ENCODE data around the gene IQGAP3. TPM values are rescaled to one million over a fixed set of nuclear protein-coding genes. Genes with fewer than 3 reads are reported as not detected.
A peak's percentile ranks its signal among the peaks of the same experiment; 100 is the strongest.

The IQGAP3 gene
- total RNA-seq, 1 donor from 2014 or later, result 3.7 TPM

GRCh38 chr1:156506450-156506849 is 65.9 kb downstream of the IQGAP3 start:
- Histone ChIP-seq H3K4me3 (ENCODE audit: low read length in 3 of 3) (peak overlapping the region; percentile 41 to 75 (median 55)), H3K36me3 (ENCODE audit: control insufficient read depth in 3 of 3, insufficient read depth in 3 of 3, low read length in 3 of 3) (no peaks in the 10 kb centered on the region), H3K9me3 (ENCODE audit: control insufficient read depth in 3 of 3, low read length in 3 of 3) (no peaks in the 10 kb centered on the region), H3K4me1 (ENCODE audit: control insufficient read depth in 3 of 3, insufficient read depth in 3 of 3, low read length in 3 of 3) (peaks cover 66 to 86% (median 70%) of the 10 kb centered on the region in 3 donors), H3K27ac (ENCODE audit: low read depth, low read length) (peak overlapping the region; percentile 100), H3K27me3 (ENCODE audit: control insufficient read depth in 3 of 3, insufficient read depth in 3 of 3, low read length in 3 of 3) (no peaks in the 10 kb centered on the region), H3K9ac (ENCODE audit: low read depth in 1 of 3, low read length in 3 of 3) (peak overlapping the region; percentile 57 to 89 (median 84))

- no peaks in the 10 kb centered on the region for H3K36me3 ChIP-seq (ENCODE audit: control insufficient read depth in 3 of 3, insufficient read depth in 3 of 3, low read length in 3 of 3)
- H3K9me3 ChIP-seq (ENCODE audit: control insufficient read depth in 3 of 3, low read length in 3 of 3), result no peaks in the 10 kb centered on the region
- H3K4me3 ChIP-seq (ENCODE audit: low read length in 3 of 3), result peak overlapping the region; percentile 55 to 79 (median 75)
- H3K4me1 ChIP-seq (ENCODE audit: control insufficient read depth in 3 of 3, insufficient read depth in 3 of 3, low read length in 3 of 3), result peaks cover 63 to 82% (median 66%) of the 10 kb centered on the region in 3 donors
- H3K27me3 ChIP-seq (ENCODE audit: control insufficient read depth in 3 of 3, insufficient read depth in 3 of 3, low read length in 3 of 3), result no peaks in the 10 kb centered on the region
- peak overlapping the region; percentile 100 for H3K27ac ChIP-seq (ENCODE audit: low read depth, low read length)
- H3K9ac ChIP-seq (ENCODE audit: low read depth in 1 of 3, low read length in 3 of 3), result peak overlapping the region in 2 of 3 donors; percentile 84 to 97
These were observed 66.6 kb downstream of the IQGAP3 start for GRCh38 chr1:156505679-156506298.

- Histone ChIP-seq H3K9me3 (ENCODE audit: control insufficient read depth in 3 of 3, low read length in 3 of 3) (no peaks in the 10 kb centered on the region), H3K4me3 (ENCODE audit: low read length in 3 of 3) (peak overlapping the region; percentile 75 to 80 (median 79)), H3K9ac (ENCODE audit: low read depth in 1 of 3, low read length in 3 of 3) (peak overlapping the region; percentile 84 to 97 (median 92)), H3K4me1 (ENCODE audit: control insufficient read depth in 3 of 3, insufficient read depth in 3 of 3, low read length in 3 of 3) (peaks cover 56 to 74% (median 59%) of the 10 kb centered on the region in 3 donors), H3K27me3 (ENCODE audit: control insufficient read depth in 3 of 3, insufficient read depth in 3 of 3, low read length in 3 of 3) (no peaks in the 10 kb centered on the region), H3K36me3 (ENCODE audit: control insufficient read depth in 3 of 3, insufficient read depth in 3 of 3, low read length in 3 of 3) (no peaks in the 10 kb centered on the region), H3K27ac (ENCODE audit: low read depth, low read length) (peak overlapping the region; percentile 100)
These were observed 67.3 kb downstream of the IQGAP3 start for GRCh38 chr1:156504821-156505678.

GRCh38 chr1:156504438-156504813 is 67.9 kb downstream of the IQGAP3 start:
- H3K36me3 ChIP-seq (ENCODE audit: control insufficient read depth in 3 of 3, insufficient read depth in 3 of 3, low read length in 3 of 3), result peaks cover 0 to 2% (median 0%) of the 10 kb centered on the region in 3 donors
- H3K4me1 ChIP-seq (ENCODE audit: control insufficient read depth in 3 of 3, insufficient read depth in 3 of 3, low read length in 3 of 3), result peaks cover 51 to 68% (median 53%) of the 10 kb centered on the region in 3 donors
- H3K9ac ChIP-seq (ENCODE audit: low read depth in 1 of 3, low read length in 3 of 3), result peak overlapping the region; percentile 84 to 97 (median 87)
- H3K9me3 ChIP-seq (ENCODE audit: control insufficient read depth in 3 of 3, low read length in 3 of 3), result no peaks in the 10 kb centered on the region
- H3K27me3 ChIP-seq (ENCODE audit: control insufficient read depth in 3 of 3, insufficient read depth in 3 of 3, low read length in 3 of 3), result no peaks in the 10 kb centered on the region
- peak overlapping the region; percentile 75 to 80 (median 79) for H3K4me3 ChIP-seq (ENCODE audit: low read length in 3 of 3)
- H3K27ac ChIP-seq (ENCODE audit: low read depth, low read length), result peak overlapping the region; percentile 100

GRCh38 chr1:156503698-156504437 is 68.5 kb downstream of the IQGAP3 start:
- H3K4me1 ChIP-seq (ENCODE audit: control insufficient read depth in 3 of 3, insufficient read depth in 3 of 3, low read length in 3 of 3), result peaks cover 50 to 65% (median 53%) of the 10 kb centered on the region in 3 donors
- peaks cover 0 to 2% (median 0%) of the 10 kb centered on the region in 3 donors for H3K36me3 ChIP-seq (ENCODE audit: control insufficient read depth in 3 of 3, insufficient read depth in 3 of 3, low read length in 3 of 3)
- H3K4me3 ChIP-seq (ENCODE audit: low read length in 3 of 3), result peak overlapping the region; percentile 75 to 80 (median 79)
- H3K9me3 ChIP-seq (ENCODE audit: control insufficient read depth in 3 of 3, low read length in 3 of 3), result no peaks in the 10 kb centered on the region
- H3K27ac ChIP-seq (ENCODE audit: low read depth, low read length), result peak overlapping the region; percentile 100
- no peaks in the 10 kb centered on the region for H3K27me3 ChIP-seq (ENCODE audit: control insufficient read depth in 3 of 3, insufficient read depth in 3 of 3, low read length in 3 of 3)
- peak overlapping the region; percentile 84 to 97 (median 87) for H3K9ac ChIP-seq (ENCODE audit: low read depth in 1 of 3, low read length in 3 of 3)

- H3K9ac ChIP-seq (ENCODE audit: low read depth in 1 of 3, low read length in 3 of 3), result peak overlapping the region; percentile 81 to 97 (median 84)
- H3K9me3 ChIP-seq (ENCODE audit: control insufficient read depth in 3 of 3, low read length in 3 of 3), result no peaks in the 10 kb centered on the region
- H3K27me3 ChIP-seq (ENCODE audit: control insufficient read depth in 3 of 3, insufficient read depth in 3 of 3, low read length in 3 of 3), result no peaks in the 10 kb centered on the region
- peak overlapping the region; percentile 75 to 80 (median 79) for H3K4me3 ChIP-seq (ENCODE audit: low read length in 3 of 3)
- H3K36me3 ChIP-seq (ENCODE audit: control insufficient read depth in 3 of 3, insufficient read depth in 3 of 3, low read length in 3 of 3), result peaks cover 0 to 3% (median 0%) of the 10 kb centered on the region in 3 donors
- peaks cover 49 to 63% (median 51%) of the 10 kb centered on the region in 3 donors for H3K4me1 ChIP-seq (ENCODE audit: control insufficient read depth in 3 of 3, insufficient read depth in 3 of 3, low read length in 3 of 3)
- H3K27ac ChIP-seq (ENCODE audit: low read depth, low read length), result peak overlapping the region; percentile 100
These were observed 69.3 kb downstream of the IQGAP3 start for GRCh38 chr1:156502894-156503697.

GRCh38 chr1:156502391-156502893 is 69.9 kb downstream of the IQGAP3 start:
- H3K27me3 ChIP-seq (ENCODE audit: control insufficient read depth in 3 of 3, insufficient read depth in 3 of 3, low read length in 3 of 3), result no peaks in the 10 kb centered on the region
- H3K9ac ChIP-seq (ENCODE audit: low read depth in 1 of 3, low read length in 3 of 3), result peak overlapping the region; percentile 81 to 97 (median 84)
- H3K4me3 ChIP-seq (ENCODE audit: low read length in 3 of 3), result peak overlapping the region; percentile 4 to 75 (median 53)
- no peaks in the 10 kb centered on the region for H3K9me3 ChIP-seq (ENCODE audit: control insufficient read depth in 3 of 3, low read length in 3 of 3)
- peaks cover 0 to 5% (median 0%) of the 10 kb centered on the region in 3 donors for H3K36me3 ChIP-seq (ENCODE audit: control insufficient read depth in 3 of 3, insufficient read depth in 3 of 3, low read length in 3 of 3)
- H3K27ac ChIP-seq (ENCODE audit: low read depth, low read length), result peak overlapping the region; percentile 100
- H3K4me1 ChIP-seq (ENCODE audit: control insufficient read depth in 3 of 3, insufficient read depth in 3 of 3, low read length in 3 of 3), result peaks cover 55 to 64% (median 56%) of the 10 kb centered on the region in 3 donors

- Histone ChIP-seq H3K27me3 (ENCODE audit: control insufficient read depth in 3 of 3, insufficient read depth in 3 of 3, low read length in 3 of 3) (no peaks in the 10 kb centered on the region), H3K4me1 (ENCODE audit: control insufficient read depth in 3 of 3, insufficient read depth in 3 of 3, low read length in 3 of 3) (peaks cover 70 to 72% (median 71%) of the 10 kb centered on the region in 3 donors), H3K36me3 (ENCODE audit: control insufficient read depth in 3 of 3, insufficient read depth in 3 of 3, low read length in 3 of 3) (peaks cover 0 to 5% (median 0%) of the 10 kb centered on the region in 3 donors), H3K9me3 (ENCODE audit: control insufficient read depth in 3 of 3, low read length in 3 of 3) (no peaks in the 10 kb centered on the region), H3K9ac (ENCODE audit: low read depth in 1 of 3, low read length in 3 of 3) (peak overlapping the region; percentile 95 to 99 (median 98)), H3K4me3 (ENCODE audit: low read length in 3 of 3) (peak overlapping the region; percentile 89 to 93 (median 93)), H3K27ac (ENCODE audit: low read depth, low read length) (peak overlapping the region; percentile 100)
These were observed 71.4 kb downstream of the IQGAP3 start for GRCh38 chr1:156500793-156501506.

Data from skeletal muscle tissue (tissue), 4 donors.